Coronary artery (tissue), 2 donors: Measurements from ENCODE around the gene IRF6.

Source experiments
- DNase-seq: peaks from one replicate; pipeline ENCODE4 v3.0.0-alpha.2; 2017; ENCODE audit warnings: low spot score
- H3K27ac ChIP-seq, 2 donors: fragments of 200-600 bp; sonication (generic); one replicate each; pipeline ENCODE4 v1.5.1; 2016 to 2019
- H3K4me3 ChIP-seq: fragments of 200-600 bp; sonication (generic); 2 replicates; pipeline ENCODE4 v1.5.1; 2016; ENCODE audit warnings: mild to moderate bottlenecking, moderate library complexity
- CTCF ChIP-seq: fragments of 200-600 bp; sonication (generic); IDR thresholded peaks from one replicate; pipeline ENCODE4 v1.5.1; 2019; ENCODE audit warnings: antibody characterized with exemption

The IRF6 gene

GRCh38 chr1:209813902-209814301, 8.0 kb upstream of the IRF6 start:
- H3K27ac ChIP-seq, result no peak overlapping the region
- no peak for DNase-seq
- no peak for TF ChIP-seq CTCF

GRCh38 chr1:209810783-209811182, 4.8 kb upstream of the IRF6 start:
- no peak for TF ChIP-seq CTCF
- no peak overlapping the region for H3K27ac ChIP-seq
- no peak for DNase-seq
- H3K4me3 ChIP-seq, result no peak overlapping the region

More at GRCh38 chr1:209813902-209814301, 8.0 kb upstream of the IRF6 start:
- H3K4me3 ChIP-seq, result no peak overlapping the region

- DNase-seq, result no peak
- Histone ChIP-seq H3K4me3 (no peak overlapping the region), H3K27ac (no peak overlapping the region)
- no peak for TF ChIP-seq CTCF
Measured at GRCh38 chr1:209809611-209810010, 3.7 kb upstream of the IRF6 start.

GRCh38 chr1:209808059-209808581, 2.2 kb upstream of the IRF6 start:
- Histone ChIP-seq H3K4me3 (no peak overlapping the region), H3K27ac (no peak overlapping the region)
- no peak for TF ChIP-seq CTCF
- peak; percentile 14 for DNase-seq

- DNase-seq, result peak; percentile 11
- Histone ChIP-seq H3K4me3 (no peak overlapping the region), H3K27ac (no peak overlapping the region)
- no peak for TF ChIP-seq CTCF
Measured at GRCh38 chr1:209807509-209807908, 1.6 kb upstream of the IRF6 start.

- Histone ChIP-seq H3K4me3 (peak overlapping the region; percentile 66), H3K27ac (peak overlapping the region in 1 of 2 donors; percentile 32)
- DNase-seq, result no peak
- no peak for TF ChIP-seq CTCF
Measured at GRCh38 chr1:209805341-209805781, 581 bp downstream of the IRF6 start.

- Histone ChIP-seq H3K27ac (no peak overlapping the region), H3K4me3 (no peak overlapping the region)
- no peak for DNase-seq
- no peak for TF ChIP-seq CTCF
Measured at GRCh38 chr1:209803568-209803967, 2.4 kb downstream of the IRF6 start.
